NCI-H446 (cell line): ENCODE results near the gene MRPS14.
"Not testable (repeated sequence)": the region's sequence is repeated elsewhere in the genome, so short reads cannot be mapped to it uniquely, and the experiment has no call there.

Experiments
- DNase-seq, 2 experiments: peaks; one replicate each; lab custom pipeline; 2025; lab: John Stamatoyannopoulos, UW

MRPS14 gene

GRCh38 chr1:175023043-175023921 is at the start of gene MRPS14:
Gene MRPS14, minus strand, starts transcription at chr1:175023425. Its CDS starts 17 bp downstream, at chr1:175023408.
- DNase-seq: peak; percentile 98 to 100

- peak; percentile 46 to 71 for DNase-seq
Observed at GRCh38 chr1:175072099-175072951, 49.1 kb upstream of the MRPS14 start.

- DNase-seq: no peak
Observed at GRCh38 chr1:175071276-175071943, 48.2 kb upstream of the MRPS14 start.

DNA sequence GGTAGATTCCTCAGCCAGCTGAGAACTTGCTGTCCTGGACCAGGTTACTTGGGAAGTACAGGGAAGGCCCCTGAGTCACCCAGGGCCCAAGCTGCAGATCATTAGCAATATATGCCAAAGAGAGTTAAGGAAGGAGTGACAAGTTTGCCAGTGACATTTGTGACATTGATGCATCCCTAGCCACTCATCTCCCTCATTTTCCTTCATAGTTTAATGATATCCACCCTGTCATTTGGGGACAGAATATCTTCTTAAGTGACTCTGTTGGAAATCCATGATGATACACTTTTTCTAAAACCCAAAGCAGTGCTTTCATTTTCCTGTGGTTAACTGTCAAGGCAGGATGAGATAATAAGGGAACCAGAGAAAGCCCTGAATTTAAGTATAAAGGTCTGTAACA is 47.6 kb upstream of the MRPS14 start:
- DNase-seq: no peak

DNA sequence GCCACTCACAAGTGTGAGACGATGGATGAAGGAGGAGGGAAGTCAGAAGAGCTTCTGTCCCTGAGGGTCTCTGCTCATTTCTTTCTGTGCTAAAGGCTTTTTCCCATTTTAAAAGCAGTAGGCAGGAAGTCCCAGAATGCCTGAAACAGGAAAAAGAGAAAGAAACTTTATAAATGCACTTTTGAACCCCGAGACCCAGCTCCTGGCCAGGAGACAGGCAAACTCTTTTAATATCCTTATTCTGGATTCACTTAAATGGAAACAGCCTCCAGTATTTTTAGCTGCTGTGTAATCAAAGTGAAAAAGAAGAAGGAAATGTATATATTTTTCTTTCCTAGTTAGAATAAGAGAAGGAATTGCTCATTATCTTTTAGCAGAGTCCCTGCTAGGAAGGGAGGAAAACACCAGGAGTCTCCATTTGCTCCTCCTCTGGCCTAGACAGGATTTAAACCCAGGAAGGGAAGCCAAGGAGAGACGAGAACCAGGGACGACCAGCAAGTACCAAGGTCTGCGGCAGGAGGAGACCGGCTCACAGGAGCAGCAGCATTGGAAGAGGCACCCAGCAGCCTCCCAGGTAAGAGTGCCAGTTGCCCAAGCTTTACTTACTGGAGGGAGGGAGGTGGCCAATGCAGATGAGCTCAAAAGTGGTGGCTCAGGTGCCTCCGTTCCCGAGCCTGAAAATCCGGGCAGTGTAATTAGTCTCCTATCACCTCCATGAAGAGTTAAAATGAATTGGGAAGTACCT is 44.3 kb upstream of the MRPS14 start, which contains the start of gene TNN:
Gene TNN, plus strand, starts transcription at position 472 of the 745 bp plus-strand sequence. CDS start 9,586 bp downstream, outside the sequence.
- DNase-seq: no peak

DNA sequence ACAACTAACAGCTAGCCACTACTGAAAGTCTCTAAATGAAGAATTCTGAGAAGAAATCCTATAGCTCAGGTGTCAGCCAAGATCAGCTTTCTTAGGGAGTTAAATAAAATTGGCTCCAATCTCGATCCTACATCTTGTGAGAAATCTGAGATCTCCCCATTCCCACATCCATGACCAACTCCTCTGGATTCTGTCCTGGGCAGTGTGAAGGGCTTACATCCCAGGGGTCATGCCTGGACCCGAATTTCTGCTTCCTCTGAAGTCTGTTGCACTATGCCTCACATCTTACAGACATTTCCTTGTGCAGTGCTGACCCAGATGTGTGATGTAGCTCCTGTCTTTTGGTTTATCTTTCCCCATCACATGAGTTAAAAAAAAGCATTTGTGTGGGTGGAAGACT is 39.6 kb upstream of the MRPS14 start:
- DNase-seq: no peak

GRCh38 chr1:175062339-175062738 is 39.1 kb upstream of the MRPS14 start:
- no peak for DNase-seq

DNA sequence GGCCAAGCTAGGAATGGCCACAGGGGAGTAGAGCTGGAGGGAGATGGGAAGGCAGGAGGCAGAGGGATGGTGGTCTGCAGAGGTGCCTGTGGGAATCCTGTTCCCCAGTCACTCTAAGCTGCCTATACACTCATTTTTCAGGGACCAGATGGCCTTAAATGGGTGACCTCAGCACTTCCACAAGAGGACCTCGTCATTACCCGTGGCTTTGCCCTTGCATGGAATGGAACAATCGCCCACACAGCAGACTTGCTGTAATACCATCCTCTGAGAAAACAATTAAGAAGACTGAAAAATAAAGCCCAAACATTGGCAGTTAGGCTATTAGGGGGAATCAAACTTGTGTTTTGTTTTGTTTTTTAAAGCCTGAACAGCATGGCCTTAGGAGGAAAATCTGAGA is 31.5 kb upstream of the MRPS14 start:
- DNase-seq: no peak

- DNase-seq: no peak
Observed at GRCh38 chr1:175050992-175051391, 27.8 kb upstream of the MRPS14 start.

- DNase-seq: no peak
Observed at GRCh38 chr1:175045519-175045918, 22.3 kb upstream of the MRPS14 start.

- no peak for DNase-seq
Observed at GRCh38 chr1:175045097-175045496, 21.9 kb upstream of the MRPS14 start.

- DNase-seq: not testable (repeated sequence)
Observed at GRCh38 chr1:175044591-175044990, 21.4 kb upstream of the MRPS14 start.

GRCh38 chr1:175043824-175044223 is 20.6 kb upstream of the MRPS14 start:
- DNase-seq: no peak

- DNase-seq: no peak
Observed at GRCh38 chr1:175042650-175043049, 19.4 kb upstream of the MRPS14 start.

- no peak for DNase-seq
Observed at GRCh38 chr1:175040324-175040879, 17.2 kb upstream of the MRPS14 start.

DNA sequence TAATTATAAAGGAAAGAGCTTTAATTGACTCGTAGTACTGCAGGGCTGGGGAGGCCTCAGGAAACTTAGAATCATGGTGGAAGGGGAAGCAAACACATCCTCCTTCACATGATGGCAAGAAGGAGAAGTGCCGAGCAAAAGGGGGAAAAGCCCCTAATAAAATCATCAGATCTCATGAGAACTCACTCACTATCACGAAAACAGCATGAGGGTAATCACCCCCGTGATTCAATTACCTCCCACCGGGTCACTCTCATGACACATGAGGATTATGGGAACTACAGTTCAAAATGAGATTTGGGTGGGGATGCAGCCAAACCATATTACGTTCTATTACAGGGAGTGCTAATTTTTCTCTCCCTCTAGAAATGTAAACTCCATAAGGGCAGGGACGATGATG is 14.2 kb upstream of the MRPS14 start:
- DNase-seq: no peak

DNA sequence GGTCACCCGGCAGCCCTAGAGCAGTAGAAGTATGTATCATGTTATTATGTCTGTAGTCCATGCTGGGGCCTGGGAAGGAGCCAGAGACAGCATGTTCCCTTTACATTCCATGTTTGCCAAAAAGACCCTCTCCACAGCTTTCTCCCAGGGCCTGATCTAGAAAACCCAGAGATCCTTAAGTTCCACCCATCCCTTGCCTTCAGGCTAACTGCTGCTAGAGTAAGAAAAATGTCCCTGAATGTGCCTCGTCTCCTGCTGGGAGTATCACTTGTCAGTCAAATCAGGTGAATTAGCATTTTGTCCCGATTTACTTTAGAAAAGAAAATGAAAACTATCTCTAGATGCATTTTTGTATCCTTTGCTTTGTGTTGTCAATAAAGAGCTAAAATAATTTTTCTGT is 13.3 kb upstream of the MRPS14 start:
- no peak for DNase-seq

DNA sequence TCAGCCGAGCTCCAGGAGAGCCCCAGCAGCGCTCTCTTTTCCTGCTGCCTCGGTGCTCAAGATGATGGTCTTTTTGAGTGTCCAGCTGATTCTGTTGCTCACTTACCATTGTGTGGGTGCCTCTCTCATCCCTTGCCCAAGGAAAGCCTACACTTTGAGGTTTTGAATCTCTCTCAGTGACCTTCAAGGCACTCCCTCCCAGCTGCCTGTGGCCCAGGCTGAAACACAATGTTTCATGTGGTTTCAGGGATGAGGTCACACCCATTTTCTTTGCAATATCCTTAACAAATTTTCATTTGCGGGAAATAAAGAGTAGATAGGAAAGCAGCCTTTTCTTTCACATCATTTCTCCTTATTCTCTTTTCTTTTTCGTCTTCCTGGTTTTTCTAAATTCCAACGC is 12.6 kb upstream of the MRPS14 start:
- no peak for DNase-seq

DNA sequence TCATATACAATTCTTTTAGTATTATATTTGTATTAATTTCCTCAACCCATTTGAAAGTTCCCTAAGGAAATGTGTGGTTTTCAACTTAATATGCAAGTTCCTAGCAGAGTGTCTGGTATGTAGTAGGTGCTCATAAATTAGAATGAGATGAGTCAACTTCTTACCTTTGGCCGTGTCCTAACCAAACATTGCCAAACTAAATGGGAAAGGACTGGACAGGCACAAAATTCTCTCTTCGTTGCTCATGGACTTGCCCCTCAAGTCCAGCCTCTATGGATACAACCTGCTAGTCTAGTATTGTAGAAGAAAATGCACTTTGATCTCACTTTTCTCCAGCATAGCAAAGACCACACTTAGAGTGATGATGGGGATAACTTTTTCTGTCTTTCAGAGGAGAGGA is 11.6 kb upstream of the MRPS14 start:
- DNase-seq: no peak

DNA sequence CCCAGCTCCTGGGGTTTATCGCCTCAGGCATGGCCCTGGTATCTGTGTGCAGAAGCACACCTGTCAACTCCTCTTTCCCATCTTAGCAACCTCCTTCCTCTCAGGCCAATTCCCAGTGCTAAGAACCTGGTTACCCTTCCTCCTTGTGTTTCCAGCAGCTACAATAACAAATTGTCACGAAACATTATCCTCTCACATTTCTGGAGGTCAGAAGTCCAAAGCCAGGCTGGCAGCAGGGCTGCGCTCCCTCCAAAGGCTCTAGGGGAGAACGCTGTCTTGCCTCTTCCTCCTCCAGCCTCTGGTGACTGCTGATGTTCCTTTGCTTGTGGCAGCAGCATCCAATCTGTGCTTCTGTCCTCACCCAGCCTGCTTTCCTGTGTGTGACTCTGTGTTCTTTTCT is 10.7 kb upstream of the MRPS14 start:
- no peak for DNase-seq

GRCh38 chr1:175024773-175025172 is 1.5 kb upstream of the MRPS14 start:
- no peak for DNase-seq
